ENCODE results near the gene RAPGEF5.

GRCh38 chr7:22142572-22142971, 214.4 kb downstream of the RAPGEF5 start:
- TF ChIP-seq, protein P1, sequence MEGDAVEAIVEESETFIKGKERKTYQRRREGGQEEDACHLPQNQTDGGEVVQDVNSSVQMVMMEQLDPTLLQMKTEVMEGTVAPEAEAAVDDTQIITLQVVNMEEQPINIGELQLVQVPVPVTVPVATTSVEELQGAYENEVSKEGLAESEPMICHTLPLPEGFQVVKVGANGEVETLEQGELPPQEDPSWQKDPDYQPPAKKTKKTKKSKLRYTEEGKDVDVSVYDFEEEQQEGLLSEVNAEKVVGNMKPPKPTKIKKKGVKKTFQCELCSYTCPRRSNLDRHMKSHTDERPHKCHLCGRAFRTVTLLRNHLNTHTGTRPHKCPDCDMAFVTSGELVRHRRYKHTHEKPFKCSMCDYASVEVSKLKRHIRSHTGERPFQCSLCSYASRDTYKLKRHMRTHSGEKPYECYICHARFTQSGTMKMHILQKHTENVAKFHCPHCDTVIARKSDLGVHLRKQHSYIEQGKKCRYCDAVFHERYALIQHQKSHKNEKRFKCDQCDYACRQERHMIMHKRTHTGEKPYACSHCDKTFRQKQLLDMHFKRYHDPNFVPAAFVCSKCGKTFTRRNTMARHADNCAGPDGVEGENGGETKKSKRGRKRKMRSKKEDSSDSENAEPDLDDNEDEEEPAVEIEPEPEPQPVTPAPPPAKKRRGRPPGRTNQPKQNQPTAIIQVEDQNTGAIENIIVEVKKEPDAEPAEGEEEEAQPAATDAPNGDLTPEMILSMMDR (IDR thresholded peaks at IDR 0.05; ENCODE audit: low read length) = no peak
- TF ChIP-seq EZH2 (optimal IDR thresholded peaks at IDR 0.05; ENCODE audit: low read depth, low read length) = no peak
